ENCODE data around the gene SPDYE2. TPM values are rescaled to one million over a fixed set of nuclear protein-coding genes. Genes with fewer than 3 reads are reported as not detected.

Gene SPDYE2, protein sequence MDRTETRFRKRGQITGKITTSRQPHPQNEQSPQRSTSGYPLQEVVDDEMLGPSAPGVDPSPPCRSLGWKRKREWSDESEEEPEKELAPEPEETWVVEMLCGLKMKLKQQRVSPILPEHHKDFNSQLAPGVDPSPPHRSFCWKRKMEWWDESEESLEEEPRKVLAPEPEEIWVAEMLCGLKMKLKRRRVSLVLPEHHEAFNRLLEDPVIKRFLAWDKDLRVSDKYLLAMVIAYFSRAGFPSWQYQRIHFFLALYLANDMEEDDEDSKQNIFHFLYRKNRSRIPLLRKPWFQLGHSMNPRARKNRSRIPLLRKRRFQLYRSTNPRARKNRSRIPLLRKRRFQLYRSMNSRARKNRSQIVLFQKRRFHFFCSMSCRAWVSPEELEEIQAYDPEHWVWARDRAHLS
- total RNA-seq = under 1 TPM; 0.15 to 0.19 TPM

GRCh38 chr7:102550808-102551422 lies at the start of gene SPDYE2:
Gene SPDYE2, plus strand, starts transcription at chr7:102551226. Its CDS starts 2,030 bp downstream, at chr7:102553256.

GRCh38 chr7:102517550-102518147 lies 33.4 kb upstream of the SPDYE2 start, which contains the start of gene RASA4B:
Gene RASA4B, minus strand, starts transcription at chr7:102517777. Its CDS starts 67 bp downstream, at chr7:102517710.

DNA sequence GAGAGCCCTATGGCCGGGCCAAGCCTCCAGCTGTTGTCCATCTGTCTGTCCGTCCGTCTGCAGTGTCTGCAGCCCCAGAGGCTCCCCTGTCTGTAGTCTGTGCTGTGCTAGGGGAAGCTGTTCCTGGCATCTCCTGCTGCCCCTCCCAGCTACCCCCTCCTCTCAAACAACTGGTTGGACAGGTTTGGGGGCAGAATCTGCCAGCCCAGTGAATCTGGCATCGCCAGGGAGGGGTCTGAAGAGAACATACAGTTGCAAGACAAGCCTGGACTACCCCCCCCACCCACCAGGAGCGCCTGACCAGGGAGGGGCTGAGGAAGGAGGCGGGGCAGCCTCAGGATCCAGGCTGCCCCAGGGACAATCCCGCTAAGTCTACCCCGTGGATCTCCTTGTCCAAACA lies 7.4 kb upstream of the SPDYE2 start, which contains the start of gene UPK3BL2:
UPK3BL2 (minus strand) TSS at position 101 of the 400 bp plus-strand sequence; CDS start at position 41, 60 bp downstream.

DNA sequence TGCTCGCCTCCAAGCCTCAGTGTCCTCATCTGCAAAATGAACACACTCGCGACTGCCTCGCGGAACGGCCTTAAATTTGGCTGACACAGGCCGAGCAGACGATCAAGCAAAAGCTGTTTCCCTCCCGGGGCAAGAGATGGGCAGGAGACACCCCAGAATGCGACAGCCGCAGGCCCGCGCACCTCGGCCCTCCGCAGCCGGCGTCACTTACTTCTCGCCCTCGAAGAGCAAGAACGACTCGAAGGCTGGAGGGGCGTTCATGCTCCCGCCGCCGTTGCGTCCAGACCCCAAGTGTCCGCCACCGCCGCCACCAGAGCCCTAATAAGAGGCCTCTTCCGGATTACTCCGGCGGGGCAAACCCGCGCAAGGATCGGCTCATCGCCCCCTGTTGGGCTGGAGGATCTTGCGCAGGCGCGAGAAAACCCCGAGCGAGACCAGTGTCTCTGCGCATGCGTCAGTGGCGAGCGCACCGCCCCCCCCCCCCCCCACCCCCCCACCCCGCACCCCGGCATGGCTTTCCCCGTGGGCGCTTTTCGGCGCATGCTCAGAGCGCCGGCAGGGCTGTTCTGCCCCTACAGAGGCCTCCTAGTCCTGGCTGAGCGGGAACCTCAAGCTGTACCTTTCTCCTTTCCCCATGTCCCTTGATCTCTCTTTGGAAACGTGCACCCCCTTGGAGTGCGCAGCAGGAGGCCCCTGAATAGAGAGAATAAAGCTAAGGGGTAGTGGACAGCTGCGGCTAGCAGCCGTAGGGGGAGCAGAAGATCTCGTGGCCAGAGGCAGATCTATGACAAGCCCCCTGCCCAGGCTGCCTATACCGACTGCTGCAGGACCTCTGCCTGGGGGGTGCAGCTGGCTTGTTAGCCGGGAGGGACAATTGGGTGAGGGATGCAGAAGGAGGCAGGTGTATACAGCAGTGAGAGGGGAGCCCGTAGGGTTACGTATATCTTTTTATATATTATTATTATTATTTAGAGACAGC lies 21.5 kb downstream of the SPDYE2 start, which contains the start of gene POLR2J3:
POLR2J3 (minus strand) TSS at position 323 of the 979 bp plus-strand sequence; CDS start at position 261, 62 bp downstream.

Other genes starting within 250 kb of the SPDYE2 start
- gene SPDYE6, start 194.8 kb upstream of the SPDYE2 start, total RNA-seq = not detected
- gene PRKRIP1, start 154.9 kb upstream of the SPDYE2 start, total RNA-seq = 10 to 100 TPM; 28.5 to 33.3 TPM
- 10 to 100 TPM; 66.4 to 68.0 TPM for gene ORAI2, start 117.7 kb upstream of the SPDYE2 start, total RNA-seq
- gene ALKBH4, start 86.4 kb upstream of the SPDYE2 start, total RNA-seq = 10 to 100 TPM; 11.5 to 12.1 TPM
- 10 to 100 TPM; 15.8 TPM for gene LRWD1, start 86.2 kb upstream of the SPDYE2 start, total RNA-seq
- 10 to 100 TPM; 41.6 to 45.4 TPM for gene POLR2J, start 72.3 kb upstream of the SPDYE2 start, total RNA-seq
- 10 to 100 TPM; 14.1 TPM for gene RASA4B, start 33.4 kb upstream of the SPDYE2 start, total RNA-seq
- gene UPK3BL2, start 7.5 kb upstream of the SPDYE2 start, total RNA-seq = 10 to 100 TPM; 15.7 to 15.9 TPM
- 10 to 100 TPM; 33.3 to 37.4 TPM for gene POLR2J3, start 21.4 kb downstream of the SPDYE2 start, total RNA-seq
- gene RASA4, start 65.5 kb downstream of the SPDYE2 start, total RNA-seq = 10 to 100 TPM; 36.1 to 37.2 TPM
- 10 to 100 TPM; 16.3 to 19.0 TPM for gene UPK3BL1, start 91.6 kb downstream of the SPDYE2 start, total RNA-seq
- not detected for gene SPDYE2B, start 99.1 kb downstream of the SPDYE2 start, total RNA-seq
- 10 to 100 TPM; 12.5 to 13.4 TPM for gene POLR2J2, start 120.4 kb downstream of the SPDYE2 start, total RNA-seq
- 1 to 10 TPM; 6.5 to 8.5 TPM for gene FAM185A, start 197.8 kb downstream of the SPDYE2 start, total RNA-seq

All from activated naive CD4-positive, alpha-beta T cell treated with anti-CD3 and anti-CD28 coated beads, Interleukin-2, amount 10 ng/mL, durations not matched to agents 5 hours and 36 hours (primary cell).